ENCODE results near the gene THOC6.
A peak's percentile ranks its signal among the peaks of the same experiment; 100 is the strongest.

THOC6 gene

GRCh38 chr16:2991566-2992261 lies 32.1 kb upstream of the THOC6 start:
- no peak for DNase-seq (ENCODE audit: low spot score)

- no peak for DNase-seq (ENCODE audit: low spot score)
These were observed 31.3 kb upstream of the THOC6 start for GRCh38 chr16:2992383-2993081.

DNA sequence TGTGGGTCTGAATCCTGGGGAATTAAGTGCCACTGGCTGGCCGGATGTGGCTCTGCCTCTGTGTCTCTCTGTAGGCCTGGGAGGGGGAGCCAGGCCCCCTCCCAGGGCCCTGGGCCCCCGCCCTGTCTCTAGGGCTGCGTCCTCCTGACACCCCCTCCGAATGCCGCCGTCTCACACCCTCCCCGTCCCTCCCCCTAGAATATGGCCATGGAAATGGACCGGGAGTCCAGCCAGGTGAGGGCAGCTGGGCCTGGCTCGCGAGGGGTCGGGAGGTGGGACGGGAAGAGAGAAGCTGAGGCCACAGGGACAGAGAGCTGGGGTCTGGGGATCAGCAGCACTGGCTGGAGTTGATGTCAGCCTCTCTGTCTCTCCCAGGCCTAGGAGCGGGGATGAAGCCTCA lies 27.5 kb upstream of the THOC6 start:
- DNase-seq (ENCODE audit: low spot score), result no peak

DNA sequence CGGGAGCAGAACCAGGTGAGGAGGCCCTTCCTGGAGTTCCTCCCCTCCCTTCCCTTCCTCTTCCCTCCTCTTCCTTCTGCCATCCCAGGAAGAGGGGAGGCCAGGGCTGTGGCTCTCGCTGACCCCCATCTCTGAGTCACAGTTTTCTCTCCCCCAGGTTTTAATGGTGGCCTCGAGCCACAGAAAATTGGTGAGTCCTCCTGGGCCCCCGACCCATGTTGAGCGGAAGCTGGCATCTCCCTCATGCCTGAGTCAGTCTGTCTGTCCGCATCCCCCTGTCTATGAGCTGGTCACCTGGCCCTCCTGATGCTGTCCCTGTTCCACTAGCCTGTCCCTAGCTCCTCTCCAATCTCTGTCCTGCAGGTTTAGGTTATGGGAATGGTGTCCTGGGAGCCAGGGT lies 23.9 kb upstream of the THOC6 start:
- DNase-seq (ENCODE audit: low spot score), result no peak

DNA sequence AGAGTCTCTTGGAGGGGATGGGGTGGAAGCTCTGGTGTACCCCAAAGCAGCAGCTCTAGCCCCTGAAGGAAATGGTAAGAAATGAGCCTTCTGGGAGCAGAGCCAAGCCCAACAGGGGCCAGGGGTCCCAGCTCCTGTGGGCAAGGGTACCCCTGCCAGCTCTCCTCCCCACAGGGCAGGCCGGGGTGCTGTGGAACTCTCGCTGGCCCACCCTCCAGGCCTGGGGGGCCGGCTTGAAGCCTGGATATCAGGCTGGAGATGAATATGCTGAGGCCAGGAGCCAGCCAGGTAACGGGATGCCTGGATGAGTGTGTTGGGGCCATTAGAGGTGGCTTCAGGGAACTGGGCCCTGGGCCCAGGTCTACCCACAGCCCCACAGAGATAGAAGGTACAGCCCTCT lies 23.3 kb upstream of the THOC6 start:
- no peak for DNase-seq (ENCODE audit: low spot score)

GRCh38 chr16:3001316-3001715 lies 22.5 kb upstream of the THOC6 start:
- no peak for DNase-seq (ENCODE audit: low spot score)

DNA sequence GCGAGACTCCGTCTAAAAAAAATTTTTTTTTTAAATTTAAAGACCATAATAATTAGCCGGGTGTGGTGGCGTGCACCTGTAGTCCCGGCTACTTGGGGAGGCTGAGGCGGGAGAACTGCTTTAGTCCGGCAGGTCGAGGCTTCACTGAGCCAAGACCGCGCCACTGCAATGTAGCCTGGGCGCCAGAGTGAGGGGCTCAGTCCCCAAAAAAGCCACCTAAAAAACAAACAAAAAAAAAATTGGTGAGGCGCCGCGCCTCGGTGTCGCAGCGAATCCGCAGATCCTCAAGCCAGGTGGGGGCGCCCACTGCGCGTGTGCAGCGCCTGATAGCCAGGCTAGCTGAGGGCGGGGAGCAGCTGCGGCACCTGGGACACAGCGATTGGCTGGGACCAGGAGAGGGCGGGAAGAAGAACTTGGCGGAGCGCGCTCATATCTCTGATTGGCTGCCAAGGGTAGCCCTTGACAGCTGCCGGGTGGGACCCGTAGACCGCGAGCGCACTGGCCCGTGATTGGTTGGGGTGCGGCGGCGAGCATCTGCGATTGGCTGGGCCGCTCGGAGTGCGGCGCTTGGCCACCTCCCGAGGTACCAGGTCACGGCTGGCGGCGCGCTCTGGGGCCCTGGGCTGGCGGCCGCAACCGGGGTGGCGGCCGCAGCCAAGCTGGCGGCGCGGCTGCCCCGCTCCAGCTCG lies 20.1 kb upstream of the THOC6 start:
- DNase-seq (ENCODE audit: low spot score), result peak; percentile 99

GRCh38 chr16:3004319-3004718 lies 19.5 kb upstream of the THOC6 start:
- peak; percentile 46 for DNase-seq (ENCODE audit: low spot score)

DNA sequence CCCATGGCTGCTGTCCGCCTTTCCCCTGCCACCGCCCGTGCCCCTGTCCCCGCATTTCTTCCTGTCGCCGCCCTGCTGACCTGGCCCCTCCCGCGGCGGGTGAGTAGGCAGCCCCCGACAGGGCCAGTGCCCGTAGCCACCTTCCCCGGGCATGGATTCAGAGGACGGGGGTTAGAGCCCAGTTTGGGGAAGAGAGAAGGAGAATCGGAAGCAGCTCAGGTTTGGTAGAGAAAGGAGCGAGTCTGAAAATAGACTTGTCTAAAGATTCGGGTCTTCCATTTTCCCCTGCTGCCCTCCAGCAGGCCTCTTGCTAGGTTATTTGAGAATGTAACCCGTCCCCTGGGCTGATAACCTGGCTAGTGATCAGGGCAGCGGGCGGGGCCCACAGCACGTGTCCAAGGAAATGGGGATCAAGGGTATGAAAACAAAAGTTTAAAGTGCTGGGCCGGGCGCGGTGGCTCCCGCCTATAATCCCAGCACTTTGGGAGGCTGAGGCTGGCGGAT lies 19.0 kb upstream of the THOC6 start:
- no peak for DNase-seq (ENCODE audit: low spot score)

DNA sequence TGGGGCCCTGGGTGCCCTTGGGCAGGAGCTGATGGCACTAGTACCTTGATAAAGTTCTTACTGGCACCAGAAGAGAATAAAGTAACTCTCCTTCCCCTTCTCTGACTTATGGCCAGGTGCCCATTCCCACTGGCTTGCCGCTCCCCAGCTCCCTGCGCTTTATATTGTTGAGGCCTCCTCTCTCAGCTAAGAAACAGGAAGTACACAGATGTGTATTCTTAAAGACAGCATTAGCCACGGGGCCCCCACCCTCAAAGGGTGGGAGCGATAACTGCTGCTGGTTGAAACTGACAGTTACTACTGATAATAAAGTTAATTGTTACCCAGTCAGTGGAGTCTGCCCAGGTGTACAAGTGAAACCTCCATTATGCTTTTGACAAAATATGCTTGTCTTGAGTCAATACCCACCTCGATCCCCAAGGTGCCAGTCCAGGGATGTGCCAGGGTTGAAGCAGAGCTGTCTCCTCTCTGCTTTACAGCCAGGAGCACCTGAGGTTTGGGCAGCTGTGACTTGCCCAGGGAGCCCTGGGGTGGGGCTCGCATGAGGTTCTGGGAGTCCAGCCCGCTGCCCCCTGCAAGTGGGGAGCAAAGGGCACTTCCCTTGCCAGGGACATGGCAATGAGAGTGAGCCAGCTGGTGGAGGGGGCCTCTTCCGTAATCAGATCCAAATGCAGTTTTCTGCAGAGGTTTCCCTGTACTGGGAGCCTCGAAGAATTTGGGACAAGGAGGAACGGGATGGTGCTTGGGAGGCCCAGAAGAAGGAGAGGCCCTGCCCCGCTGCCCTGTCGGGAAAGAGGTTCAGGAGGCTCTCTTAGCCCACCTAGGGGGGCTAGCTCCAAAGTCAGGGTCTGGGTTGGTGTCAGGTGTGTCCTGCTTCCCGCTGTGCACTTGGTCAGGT lies 16.5 kb upstream of the THOC6 start:
- no peak for DNase-seq (ENCODE audit: low spot score)

GRCh38 chr16:3007957-3008689 lies 15.7 kb upstream of the THOC6 start:
- no peak for DNase-seq (ENCODE audit: low spot score)

DNA sequence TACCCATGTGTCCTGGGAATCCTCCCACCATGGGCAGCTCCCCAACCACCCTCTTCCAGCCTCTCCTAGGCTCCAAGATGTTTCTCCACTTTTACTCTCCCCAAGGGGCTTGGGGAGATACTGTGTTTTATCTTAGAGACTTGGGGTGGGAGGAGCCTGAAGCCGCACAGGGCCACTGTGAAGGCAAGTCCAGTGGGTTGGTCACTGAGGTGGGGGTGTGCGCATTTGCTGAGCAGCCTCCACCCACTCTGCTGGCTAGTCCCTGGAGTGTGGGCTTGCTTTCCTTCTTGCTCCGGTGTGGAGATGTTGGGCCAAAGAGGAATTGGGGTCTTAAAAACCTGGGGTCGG lies 15.2 kb upstream of the THOC6 start:
- no peak for DNase-seq (ENCODE audit: low spot score)

DNA sequence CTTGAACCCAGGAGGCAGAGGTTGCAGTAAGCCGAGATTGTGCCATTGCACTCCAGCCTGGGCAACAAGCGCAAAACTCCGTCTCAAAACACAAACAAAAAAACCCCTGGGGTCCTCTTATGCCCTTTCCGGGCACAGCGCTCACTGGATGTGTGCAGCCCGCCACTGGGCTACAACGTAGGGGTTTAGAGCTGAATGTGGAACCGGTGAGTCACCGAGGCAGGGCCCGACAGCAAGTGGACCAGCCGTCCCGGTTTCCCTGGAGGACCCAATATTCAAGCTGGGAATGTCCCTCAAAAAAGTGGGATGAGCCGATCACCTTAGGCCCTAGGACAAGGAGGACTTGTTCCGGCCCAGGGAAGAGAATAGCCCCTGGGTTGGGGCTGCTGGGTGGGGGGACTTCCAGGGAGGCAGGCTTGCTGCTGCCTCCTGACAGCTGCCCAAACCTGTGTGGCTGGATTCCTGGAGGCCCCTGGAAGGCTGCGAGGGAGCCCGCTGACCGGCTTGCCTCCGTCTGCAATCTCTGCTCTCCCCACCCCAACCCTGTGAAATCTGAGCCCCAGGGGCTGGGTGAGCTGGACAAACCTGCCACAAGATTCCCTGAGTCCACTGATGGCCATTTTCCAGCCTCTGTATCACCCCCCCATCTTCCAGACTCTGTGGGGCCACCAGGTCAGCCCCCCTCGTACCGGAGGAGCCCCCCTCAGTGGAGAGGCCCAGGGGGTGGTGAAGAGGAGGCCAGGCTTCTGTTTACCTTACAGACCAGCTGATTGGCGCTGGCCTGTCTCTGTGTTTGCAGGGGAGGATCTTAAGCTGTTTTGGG lies 14.1 kb upstream of the THOC6 start:
- no peak for DNase-seq (ENCODE audit: low spot score)

GRCh38 chr16:3010510-3010909 lies 13.3 kb upstream of the THOC6 start:
- no peak for DNase-seq (ENCODE audit: low spot score)

- DNase-seq (ENCODE audit: low spot score), result no peak
These were observed 11.6 kb upstream of the THOC6 start for GRCh38 chr16:3012246-3012645.

GRCh38 chr16:3012828-3013420 lies 10.9 kb upstream of the THOC6 start, which contains the start of gene CLDN9:
TSS of gene CLDN9 (plus strand) at chr16:3012923. CDS start at chr16:3013363, 440 bp downstream.
- no peak for DNase-seq (ENCODE audit: low spot score)

- DNase-seq (ENCODE audit: low spot score), result no peak
These were observed 10.3 kb upstream of the THOC6 start for GRCh38 chr16:3013491-3013951.

GRCh38 chr16:3013998-3014690 lies 9.7 kb upstream of the THOC6 start:
- no peak for DNase-seq (ENCODE audit: low spot score)

- DNase-seq (ENCODE audit: low spot score), result no peak
These were observed 8.9 kb upstream of the THOC6 start for GRCh38 chr16:3014971-3015370.

Measured in AG08396 (cell line).